Fibroblast of lung (primary cell): Measurements from ENCODE around the gene NCBP3.

Source experiments
- CTCF ChIP-seq, 2 donors: IDR thresholded peaks in 1 of 2; conservative IDR thresholded peaks in 1 of 2; 1 replicate in 1 of 2; 2 replicates in 1 of 2; pipeline ENCODE4 v1.5.1; 2011 to 2012; ENCODE audit warnings: low read length in 2 of 2, control low read depth in 1 of 2, inconsistent platforms in 1 of 2, low read depth in 1 of 2, mild to moderate bottlenecking in 1 of 2
- EZH2 ChIP-seq: IDR thresholded peaks from 2 replicates; pipeline ENCODE4 v1.5.1; 2012; ENCODE audit warnings: low read length, control low read depth, mild to moderate bottlenecking; ENCODE audit errors: missing control alignments

GRCh38 chr17:3894188-3894587, 48.1 kb upstream of the NCBP3 start:
- no peak for TF ChIP-seq CTCF (conservative IDR thresholded peaks at IDR 0.05 in 1 of 2, IDR thresholded peaks at IDR 0.05 in 1 of 2; ENCODE audit: low read depth in 1 of 2, low read length in 2 of 2)
- no peak for TF ChIP-seq EZH2
